CD4-positive, alpha-beta T cell treated with Interleukin-4 for 4 hours (primary cell): ENCODE results near the gene SCN10A.

Experiments
- DNase-seq: peaks from one replicate; pipeline ENCODE4 v3.0.0-alpha.2; 2020

SCN10A gene

GRCh38 chr3:38650248-38650951 lies 165.6 kb downstream of the SCN10A start:
- no peak for DNase-seq

- DNase-seq = peak; percentile 22
Measured at GRCh38 chr3:38649500-38650247, 166.3 kb downstream of the SCN10A start, which contains the start of gene SCN5A. SCN5A (minus strand) TSS chr3:38649687; CDS start chr3:38633307, 16,380 bp downstream.

- DNase-seq = no peak
Measured at GRCh38 chr3:38648659-38649499, 167.1 kb downstream of the SCN10A start.

GRCh38 chr3:38648024-38648658 lies 167.9 kb downstream of the SCN10A start:
- no peak for DNase-seq

GRCh38 chr3:38647217-38647970 lies 168.6 kb downstream of the SCN10A start:
- DNase-seq = no peak
